ENCODE results near the gene SIRT3.

DNA sequence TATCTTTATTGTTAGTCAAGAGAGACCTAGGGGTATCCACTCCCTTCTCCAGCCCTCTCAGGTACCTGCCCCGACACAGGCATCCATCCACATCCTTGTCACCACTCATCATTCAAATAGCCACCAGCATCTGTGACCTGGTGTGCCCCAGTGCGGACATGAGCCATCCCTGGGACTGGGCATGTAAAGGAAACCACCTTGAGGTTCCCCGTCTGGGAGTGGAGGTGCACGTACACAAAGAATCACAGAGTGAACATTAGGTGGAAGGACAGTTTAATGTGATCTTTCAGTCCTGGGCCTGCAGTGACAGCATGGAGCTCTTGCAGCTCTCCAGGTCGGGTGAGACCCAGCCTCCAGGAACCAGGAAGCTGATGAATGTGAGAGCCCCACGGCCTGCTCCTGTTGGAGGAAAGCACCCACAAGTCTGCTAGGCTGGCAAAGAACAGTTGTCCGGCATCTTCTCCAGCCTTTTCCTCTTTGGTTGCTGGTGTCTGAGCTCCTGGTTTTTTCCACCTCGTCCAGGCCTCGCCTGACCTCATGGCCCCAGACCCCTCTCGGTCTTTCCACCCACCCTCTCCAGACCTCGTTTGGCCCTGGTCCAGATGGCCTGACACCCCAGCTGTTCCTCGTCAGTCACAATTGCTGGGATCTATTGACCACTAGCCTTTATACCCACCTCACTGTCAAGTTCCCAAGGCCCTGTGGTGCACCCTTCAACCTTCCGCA, 17.2 kb upstream of the SIRT3 start:
- TF ChIP-seq, protein P1, sequence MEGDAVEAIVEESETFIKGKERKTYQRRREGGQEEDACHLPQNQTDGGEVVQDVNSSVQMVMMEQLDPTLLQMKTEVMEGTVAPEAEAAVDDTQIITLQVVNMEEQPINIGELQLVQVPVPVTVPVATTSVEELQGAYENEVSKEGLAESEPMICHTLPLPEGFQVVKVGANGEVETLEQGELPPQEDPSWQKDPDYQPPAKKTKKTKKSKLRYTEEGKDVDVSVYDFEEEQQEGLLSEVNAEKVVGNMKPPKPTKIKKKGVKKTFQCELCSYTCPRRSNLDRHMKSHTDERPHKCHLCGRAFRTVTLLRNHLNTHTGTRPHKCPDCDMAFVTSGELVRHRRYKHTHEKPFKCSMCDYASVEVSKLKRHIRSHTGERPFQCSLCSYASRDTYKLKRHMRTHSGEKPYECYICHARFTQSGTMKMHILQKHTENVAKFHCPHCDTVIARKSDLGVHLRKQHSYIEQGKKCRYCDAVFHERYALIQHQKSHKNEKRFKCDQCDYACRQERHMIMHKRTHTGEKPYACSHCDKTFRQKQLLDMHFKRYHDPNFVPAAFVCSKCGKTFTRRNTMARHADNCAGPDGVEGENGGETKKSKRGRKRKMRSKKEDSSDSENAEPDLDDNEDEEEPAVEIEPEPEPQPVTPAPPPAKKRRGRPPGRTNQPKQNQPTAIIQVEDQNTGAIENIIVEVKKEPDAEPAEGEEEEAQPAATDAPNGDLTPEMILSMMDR (IDR thresholded peaks at IDR 0.05), result no peak
- TF ChIP-seq SIN3A (IDR thresholded peaks at IDR 0.05; ENCODE audit: borderline replicate concordance, insufficient read depth, low read depth, low read length) (no peak), TCF7L2 (IDR thresholded peaks at IDR 0.05; ENCODE audit: low read depth, low read length) (no peak)
